GM12872 (cell line): ENCODE measurements around the gene PGAP2.
A peak's percentile ranks its signal among the peaks of the same experiment; 100 is the strongest.

ENCODE experiments used
- CTCF ChIP-seq: IDR thresholded peaks from 3 replicates; pipeline ENCODE4 v1.5.1; 2011; ENCODE audit warnings: low read depth, mild to moderate bottlenecking, low read length, moderate library complexity; ENCODE audit not compliant: insufficient read depth

Gene PGAP2

GRCh38 chr11:3845670-3846069, 37.3 kb downstream of the PGAP2 start:
- TF ChIP-seq CTCF = no peak

- peak; percentile 69 for TF ChIP-seq CTCF
Observed at GRCh38 chr11:3849297-3849874, 41.0 kb downstream of the PGAP2 start.

DNA sequence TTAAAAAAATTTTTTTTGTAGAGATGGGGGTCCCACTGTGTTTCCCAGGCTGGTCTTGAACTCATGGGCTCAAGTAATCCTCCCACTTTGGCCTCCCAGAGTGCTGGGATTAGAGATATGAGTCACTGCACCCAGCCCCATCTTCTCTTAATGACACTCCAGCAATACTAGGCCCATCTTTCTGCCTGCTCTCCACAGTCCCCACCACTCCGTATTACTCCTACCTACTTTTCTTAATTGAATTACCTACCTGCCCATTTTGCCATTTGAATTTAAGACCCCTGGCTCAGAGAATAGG, 45.1 kb downstream of the PGAP2 start:
- TF ChIP-seq CTCF = no peak

DNA sequence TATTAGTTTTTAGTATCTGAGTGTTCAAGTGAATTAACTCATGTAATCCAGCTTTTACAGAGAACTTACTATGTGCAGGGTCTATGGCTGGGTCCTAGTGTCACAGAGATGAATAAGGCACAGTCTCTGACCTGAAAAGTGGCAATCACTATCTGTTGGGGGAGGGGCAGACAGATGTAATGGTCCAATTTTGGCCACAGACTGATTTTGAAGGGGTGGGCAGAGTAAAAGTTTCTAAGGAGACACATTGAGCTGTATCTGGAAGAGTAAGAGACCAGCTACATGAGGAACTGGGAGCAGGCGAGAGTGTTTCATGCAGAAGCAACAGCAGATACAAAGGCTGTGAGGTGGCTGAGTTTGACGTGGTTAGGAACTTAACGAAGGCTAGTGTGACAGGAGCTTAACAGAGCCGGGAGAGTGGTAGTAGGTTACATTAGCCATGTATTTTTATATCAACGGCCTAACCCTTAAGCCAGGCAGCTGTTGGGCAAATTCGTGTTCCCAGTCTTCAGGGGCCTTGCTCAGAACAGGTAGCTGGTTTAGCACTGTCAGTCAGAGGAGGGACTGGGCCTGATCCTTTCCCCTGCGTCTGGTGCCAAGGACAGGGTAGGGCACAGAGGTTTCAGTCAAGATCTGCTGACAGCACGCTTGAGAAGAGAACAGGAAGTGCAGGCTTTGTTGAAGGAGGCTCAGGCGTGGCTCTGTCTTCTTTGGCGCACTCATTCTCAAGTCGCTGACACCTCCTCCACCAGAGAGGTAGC, 45.7 kb downstream of the PGAP2 start:
- no peak for TF ChIP-seq CTCF

- TF ChIP-seq CTCF = no peak
Observed at GRCh38 chr11:3854660-3854976, 46.3 kb downstream of the PGAP2 start.

DNA sequence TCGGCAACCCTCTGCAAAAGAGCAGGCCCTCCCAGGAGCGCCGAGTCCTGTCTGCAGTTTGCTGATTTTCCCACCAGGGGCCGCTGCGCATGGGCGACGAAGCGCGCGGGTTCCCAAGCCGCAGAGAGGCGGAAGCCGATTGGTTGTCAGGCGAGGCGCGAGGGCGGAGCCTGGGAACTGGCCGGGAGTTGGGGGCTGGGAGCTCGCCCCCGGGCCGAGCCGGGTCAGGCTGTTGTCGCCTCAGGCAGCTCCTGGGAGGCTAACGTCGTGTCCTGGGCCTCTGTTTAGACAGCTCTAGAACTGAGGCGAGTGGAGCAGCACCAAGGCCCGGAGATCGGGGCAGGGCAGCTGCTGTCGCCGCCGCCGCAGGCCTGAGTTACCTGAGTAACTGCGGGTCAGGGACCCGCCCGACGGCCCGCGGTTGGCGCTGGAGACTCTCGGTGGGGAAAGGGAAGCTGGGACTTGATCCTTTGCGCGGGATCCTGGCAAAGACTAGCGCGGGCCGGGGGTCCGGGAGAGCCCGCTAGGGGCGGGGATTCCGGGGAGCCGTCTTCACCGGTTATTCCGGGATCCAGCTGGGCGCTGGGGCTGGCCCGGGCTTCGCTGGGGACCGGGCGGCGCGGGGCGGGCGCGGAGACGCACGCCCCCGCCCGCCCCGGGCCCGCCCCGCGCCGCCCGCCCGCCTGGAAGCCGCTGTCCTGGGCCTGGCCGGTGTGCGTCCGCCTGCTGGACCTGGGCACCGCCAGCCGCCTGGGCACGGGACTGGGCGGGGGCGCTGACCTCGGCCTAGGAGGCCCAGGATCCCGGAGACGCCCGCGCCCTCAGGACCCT, 46.8 kb downstream of the PGAP2 start, which contains the start of gene STIM1:
STIM1 (plus strand) TSS at position 688 of the 831 bp plus-strand sequence. CDS start 607 bp downstream, outside the sequence.
- TF ChIP-seq CTCF = peak; percentile 89

- no peak for TF ChIP-seq CTCF
Observed at GRCh38 chr11:3855808-3856491, 47.6 kb downstream of the PGAP2 start.
